SU-DHL-6 (cell line): ENCODE measurements around the gene SPRTN.

ENCODE experiments used
- H2AFZ ChIP-seq: fragments of 200-600 bp; sonication (generic); 2 replicates; pipeline ENCODE4 v1.6.1; 2014; ENCODE audit warnings: low read depth, mild to moderate bottlenecking, moderate library complexity, mixed read lengths, antibody characterized with exemption, low read length; ENCODE audit not compliant: severe bottlenecking
- H3F3A ChIP-seq: fragments of 200-600 bp; shearing (Covaris generic); 2 replicates; pipeline ENCODE4 v1.6.0; 2016; ENCODE audit warnings: antibody characterized with exemption, mild to moderate bottlenecking; ENCODE audit not compliant: insufficient read depth
- H3K27ac ChIP-seq: fragments of 200-600 bp; sonication (generic); 2 replicates; pipeline ENCODE4 v1.5.1; 2016; ENCODE audit warnings: low read depth, mild to moderate bottlenecking, low read length, moderate library complexity, mixed read lengths
- H3K27me3 ChIP-seq: fragments of 200-600 bp; sonication (generic), shearing (Covaris generic); 2 replicates; pipeline ENCODE4 v1.6.0; 2014; ENCODE audit warnings: mild to moderate bottlenecking, low read length
- H3K36me3 ChIP-seq: fragments of 200-600 bp; sonication (generic); 2 replicates; pipeline ENCODE4 v1.6.1; 2014; ENCODE audit warnings: mild to moderate bottlenecking, low read length, mixed read lengths
- H3K4me2 ChIP-seq: fragments of 300-600, 200-600 bp; shearing (Covaris generic), sonication (generic); 2 replicates; pipeline ENCODE4 v1.6.0; 2014; ENCODE audit warnings: low read length, low read depth, mild to moderate bottlenecking; ENCODE audit not compliant: poor library complexity, severe bottlenecking
- H3K4me3 ChIP-seq: fragments of 200-600 bp; sonication (generic); 2 replicates; pipeline ENCODE4 v1.5.1; 2014; ENCODE audit warnings: antibody characterized with exemption, low read length, mild to moderate bottlenecking, mixed read lengths; ENCODE audit not compliant: insufficient read depth, poor library complexity, severe bottlenecking
- H3K79me2 ChIP-seq: fragments of 200-600 bp; sonication (generic); 2 replicates; pipeline ENCODE4 v1.6.1; 2014; ENCODE audit warnings: mild to moderate bottlenecking, low read length, moderate library complexity; ENCODE audit not compliant: insufficient read depth
- H3K9ac ChIP-seq: fragments of 200-600 bp; sonication (generic); 2 replicates; pipeline ENCODE4 v1.7.0; 2014; ENCODE audit warnings: mild to moderate bottlenecking, low read length
- H3K9me2 ChIP-seq: fragments of 200-600 bp; sonication (generic); replicated peaks from 2 replicates; pipeline ENCODE4 v1.6.1; 2014; ENCODE audit warnings: low read length; ENCODE audit not compliant: insufficient read depth
- H3K9me3 ChIP-seq: fragments of 200-600 bp; sonication (generic); 2 replicates; pipeline ENCODE4 v1.6.1; 2014; ENCODE audit warnings: low read length, mixed read lengths; ENCODE audit not compliant: insufficient read depth
- H4K20me1 ChIP-seq: fragments of 200-600 bp; sonication (generic); 2 replicates; pipeline ENCODE4 v1.6.1; 2014; ENCODE audit warnings: low read depth, mild to moderate bottlenecking, antibody characterized with exemption, low read length, moderate library complexity, mixed read lengths
- EZH2phosphoT487 ChIP-seq: fragments of 200-600 bp; sonication (generic), shearing (Covaris generic); conservative IDR thresholded peaks from 2 replicates; pipeline ENCODE4 v1.6.1; 2018; ENCODE audit warnings: mild to moderate bottlenecking, antibody characterized with exemption, low read length, moderate library complexity, mixed read lengths
- TF ChIP-seq, protein P1 (sequence below): fragments of 200-600 bp; sonication (generic); IDR thresholded peaks from one replicate; pipeline ENCODE4 v1.5.1; 2017; ENCODE audit warnings: antibody characterized with exemption, mild to moderate bottlenecking, low read length, moderate library complexity; ENCODE audit not compliant: insufficient read depth, poor library complexity, severe bottlenecking

SPRTN gene

DNA sequence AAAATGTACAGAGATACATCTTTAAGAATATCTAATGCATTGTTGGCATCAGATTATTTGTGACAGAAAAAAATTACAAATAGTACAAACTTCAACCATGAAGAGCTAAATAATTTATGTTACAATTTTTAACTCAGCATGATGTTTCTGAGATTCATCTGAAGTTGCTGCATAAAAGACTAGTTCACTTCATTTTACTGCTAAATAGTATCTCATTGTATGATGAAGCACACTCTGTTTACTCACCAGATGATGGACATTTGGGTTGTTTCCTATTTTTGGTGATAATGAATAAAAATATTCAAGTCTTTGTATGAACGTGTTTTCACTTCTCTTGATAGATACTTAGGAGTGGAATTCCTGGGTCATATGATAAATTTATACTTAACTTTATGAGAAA lies 63.4 kb downstream of the SPRTN start:
- H3K4me3 ChIP-seq = no peak overlapping the region
- no peak overlapping the region for H2AFZ ChIP-seq
- H3K9ac ChIP-seq = no peak overlapping the region
- H3K36me3 ChIP-seq = no peaks in the 10 kb centered on the region
- H3K9me3 ChIP-seq = no peaks in the 10 kb centered on the region
- no peaks in the 10 kb centered on the region for H3K9me2 ChIP-seq
- no peaks in the 10 kb centered on the region for H3K79me2 ChIP-seq
- H3K4me2 ChIP-seq = no peak overlapping the region
- no peaks in the 10 kb centered on the region for H3F3A ChIP-seq
- TF ChIP-seq, protein P1, sequence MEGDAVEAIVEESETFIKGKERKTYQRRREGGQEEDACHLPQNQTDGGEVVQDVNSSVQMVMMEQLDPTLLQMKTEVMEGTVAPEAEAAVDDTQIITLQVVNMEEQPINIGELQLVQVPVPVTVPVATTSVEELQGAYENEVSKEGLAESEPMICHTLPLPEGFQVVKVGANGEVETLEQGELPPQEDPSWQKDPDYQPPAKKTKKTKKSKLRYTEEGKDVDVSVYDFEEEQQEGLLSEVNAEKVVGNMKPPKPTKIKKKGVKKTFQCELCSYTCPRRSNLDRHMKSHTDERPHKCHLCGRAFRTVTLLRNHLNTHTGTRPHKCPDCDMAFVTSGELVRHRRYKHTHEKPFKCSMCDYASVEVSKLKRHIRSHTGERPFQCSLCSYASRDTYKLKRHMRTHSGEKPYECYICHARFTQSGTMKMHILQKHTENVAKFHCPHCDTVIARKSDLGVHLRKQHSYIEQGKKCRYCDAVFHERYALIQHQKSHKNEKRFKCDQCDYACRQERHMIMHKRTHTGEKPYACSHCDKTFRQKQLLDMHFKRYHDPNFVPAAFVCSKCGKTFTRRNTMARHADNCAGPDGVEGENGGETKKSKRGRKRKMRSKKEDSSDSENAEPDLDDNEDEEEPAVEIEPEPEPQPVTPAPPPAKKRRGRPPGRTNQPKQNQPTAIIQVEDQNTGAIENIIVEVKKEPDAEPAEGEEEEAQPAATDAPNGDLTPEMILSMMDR = no peak
- TF ChIP-seq EZH2phosphoT487 = no peak
- H3K27me3 ChIP-seq = no peaks in the 10 kb centered on the region
- H4K20me1 ChIP-seq = peaks cover 4% of the 10 kb centered on the region; the same call in 1 of the 2 replicates
- no peak overlapping the region for H3K27ac ChIP-seq

DNA sequence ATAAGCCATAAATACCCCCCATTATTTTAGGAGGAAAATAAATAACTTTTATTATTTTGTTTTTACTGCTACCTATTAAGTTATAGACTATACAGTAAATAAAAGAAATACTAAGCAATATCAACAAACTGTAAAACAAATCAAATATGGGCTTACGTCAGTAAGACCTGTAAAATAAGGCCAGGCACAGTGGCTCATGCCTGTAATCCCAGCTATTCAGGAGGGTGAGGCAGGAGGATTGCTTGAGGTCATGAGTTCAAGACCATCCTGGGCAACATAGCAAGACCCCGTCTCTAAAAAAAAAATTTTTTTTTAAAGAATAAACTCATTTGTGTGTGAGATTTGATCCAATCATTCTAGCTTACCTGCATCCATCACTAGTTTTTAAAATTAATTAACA lies 66.2 kb downstream of the SPRTN start:
- Histone ChIP-seq H3K9ac (no peak overlapping the region), H4K20me1 (peaks cover 4% of the 10 kb centered on the region; the same call in 1 of the 2 replicates), H3K4me3 (no peak overlapping the region), H3K27me3 (no peaks in the 10 kb centered on the region), H3K4me2 (no peak overlapping the region), H3K9me2 (no peaks in the 10 kb centered on the region), H3K36me3 (no peaks in the 10 kb centered on the region), H3K9me3 (no peaks in the 10 kb centered on the region), H2AFZ (no peak overlapping the region), H3F3A (no peaks in the 10 kb centered on the region), H3K27ac (no peak overlapping the region), H3K79me2 (no peaks in the 10 kb centered on the region; the same call in 1 of the 2 replicates)
- TF ChIP-seq EZH2phosphoT487 = no peak
- TF ChIP-seq, protein P1 = no peak
